Loucy (cell line): ENCODE results near the gene OR2T35.
"Not testable (repeated sequence)": the region's sequence is repeated elsewhere in the genome, so short reads cannot be mapped to it uniquely, and the experiment has no call there.

Experiments
- H2AFZ ChIP-seq: fragments of 200-600 bp; sonication (generic); 2 replicates; pipeline ENCODE4 v1.6.0; 2016; ENCODE audit warnings: antibody characterized with exemption, mild to moderate bottlenecking, low read length, moderate library complexity
- H3F3A ChIP-seq: fragments of 200-600 bp; 2 replicates; pipeline ENCODE4 v1.6.0; 2016; ENCODE audit warnings: antibody characterized with exemption, low read depth, mild to moderate bottlenecking
- H3K27me3 ChIP-seq: fragments of 200-600 bp; sonication (generic); 2 replicates; pipeline ENCODE4 v1.6.1; 2014; ENCODE audit warnings: low read length, mild to moderate bottlenecking; ENCODE audit not compliant: insufficient read depth, poor library complexity, severe bottlenecking
- H3K36me3 ChIP-seq: fragments of 200-600 bp; sonication (generic); 2 replicates; pipeline ENCODE4 v1.6.1; 2016; ENCODE audit warnings: low read length; ENCODE audit not compliant: insufficient read depth
- H3K4me1 ChIP-seq: fragments of 200-600 bp; sonication (generic); 2 replicates; pipeline ENCODE4 v1.5.1; 2014; ENCODE audit warnings: low read length, mild to moderate bottlenecking; ENCODE audit not compliant: insufficient read depth, poor library complexity, severe bottlenecking
- H3K4me2 ChIP-seq: fragments of 200-600 bp; sonication (generic); 2 replicates; pipeline ENCODE4 v1.6.0; 2014; ENCODE audit warnings: antibody characterized with exemption, low read length, low read depth, mild to moderate bottlenecking; ENCODE audit not compliant: poor library complexity, severe bottlenecking
- H3K4me3 ChIP-seq: fragments of 200-600 bp; sonication (generic); 2 replicates; pipeline ENCODE4 v1.5.1; 2014; ENCODE audit warnings: low read length, mild to moderate bottlenecking, mixed read lengths; ENCODE audit not compliant: poor library complexity, severe bottlenecking
- H3K79me2 ChIP-seq: fragments of 200-600 bp; sonication (generic); 2 replicates; pipeline ENCODE4 v1.6.1; 2014; ENCODE audit warnings: low read length; ENCODE audit not compliant: insufficient read depth
- H3K9ac ChIP-seq: fragments of 200-600 bp; sonication (generic); 2 replicates; pipeline ENCODE4 v1.6.0; 2014; ENCODE audit warnings: mild to moderate bottlenecking, low read depth, low read length, moderate library complexity; ENCODE audit not compliant: poor library complexity, severe bottlenecking
- H3K9me2 ChIP-seq: fragments of 200-600 bp; sonication (generic); replicated peaks from 2 replicates; pipeline ENCODE4 v1.6.1; 2016; ENCODE audit warnings: low read depth, low read length, mixed read lengths
- H3K9me3 ChIP-seq: fragments of 200-600 bp; sonication (generic); 2 replicates; pipeline ENCODE4 v1.6.1; 2014; ENCODE audit warnings: mild to moderate bottlenecking, antibody characterized with exemption, low read length, low read depth; ENCODE audit not compliant: insufficient read depth
- H4K20me1 ChIP-seq: fragments of 200-600 bp; sonication (generic); 2 replicates; pipeline ENCODE4 v1.6.0; 2014; ENCODE audit warnings: antibody characterized with exemption, low read length, mild to moderate bottlenecking; ENCODE audit not compliant: insufficient read depth, poor library complexity, severe bottlenecking
- CTCF ChIP-seq: fragments of 200-600 bp; sonication (generic); conservative IDR thresholded peaks from 2 replicates; pipeline ENCODE4 v1.5.1; 2014; ENCODE audit warnings: mild to moderate bottlenecking, antibody characterized with exemption, low read length
- EZH2phosphoT487 ChIP-seq: fragments of 200-600 bp; IDR thresholded peaks from 2 replicates; pipeline ENCODE4 v1.6.1; 2018; ENCODE audit warnings: antibody characterized with exemption, mild to moderate bottlenecking, moderate library complexity, borderline replicate concordance

Gene OR2T35

DNA sequence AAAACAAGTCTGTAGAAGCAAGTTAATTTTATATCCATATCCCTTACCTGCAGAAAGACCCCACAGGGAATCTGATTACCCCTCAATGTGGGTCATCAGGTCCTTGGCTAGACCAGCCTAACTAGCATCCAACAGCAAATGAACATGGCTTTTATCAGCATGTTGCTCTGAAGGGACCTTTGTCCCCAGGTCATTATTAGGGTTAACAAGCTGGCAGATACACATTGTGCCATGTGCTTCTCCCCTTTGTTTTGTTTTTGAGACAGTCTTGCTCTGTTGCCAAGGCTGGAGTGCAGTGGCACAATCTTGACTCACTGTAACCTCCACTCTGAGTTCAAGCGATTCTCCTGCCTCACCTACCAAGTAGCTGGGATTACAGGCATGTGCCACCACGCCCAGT, 10.1 kb downstream of the OR2T35 start, which contains the start of gene OR2T11:
Gene OR2T11 (minus strand): TSS at position 101 of the 400 bp plus-strand sequence. CDS start 7,963 bp downstream, outside the sequence.
- H3K4me3 ChIP-seq, result not testable (repeated sequence)

GRCh38 chr1:248631354-248632008, 13.6 kb downstream of the OR2T35 start:
- Histone ChIP-seq H3K4me2 (no peak overlapping the region), H3K79me2 (no peaks in the 10 kb centered on the region), H3K9me3 (no peaks in the 10 kb centered on the region), H3K36me3 (no peaks in the 10 kb centered on the region), H3K9me2 (no peaks in the 10 kb centered on the region), H3K4me1 (no peaks in the 10 kb centered on the region), H3F3A (no peaks in the 10 kb centered on the region), H4K20me1 (no peaks in the 10 kb centered on the region), H3K27me3 (no peaks in the 10 kb centered on the region), H3K4me3 (no peak overlapping the region), H2AFZ (no peak overlapping the region), H3K9ac (no peak overlapping the region)
- TF ChIP-seq EZH2phosphoT487 (no peak), CTCF (no peak)

More for the DNA sequence above, 10.1 kb downstream of the OR2T35 start, which contains the start of gene OR2T11:
- H3K9me2 ChIP-seq, H3K4me1 ChIP-seq, H3K27me3 ChIP-seq, H3K36me3 ChIP-seq, H3K9ac ChIP-seq, H2AFZ ChIP-seq, H3K9me3 ChIP-seq, H3K79me2 ChIP-seq, H3K4me2 ChIP-seq, H4K20me1 ChIP-seq, H3F3A ChIP-seq: not testable (repeated sequence)

- Histone ChIP-seq H3K27me3 (no peaks in the 10 kb centered on the region), H3K4me1 (no peaks in the 10 kb centered on the region)
These were observed 14.5 kb downstream of the OR2T35 start for GRCh38 chr1:248630551-248630950.

More at GRCh38 chr1:248630551-248630950, 14.5 kb downstream of the OR2T35 start:
- Histone ChIP-seq H3F3A (no peaks in the 10 kb centered on the region), H2AFZ (no peak overlapping the region), H3K9ac (no peak overlapping the region), H3K36me3 (no peaks in the 10 kb centered on the region), H3K9me3 (no peaks in the 10 kb centered on the region), H3K4me2 (no peak overlapping the region), H3K9me2 (no peaks in the 10 kb centered on the region), H3K4me3 (no peak overlapping the region), H4K20me1 (no peaks in the 10 kb centered on the region), H3K79me2 (no peaks in the 10 kb centered on the region)
- TF ChIP-seq CTCF (no peak), EZH2phosphoT487 (no peak)
